Hepatocyte (in vitro differentiated cells): ENCODE data around the gene STMN3.

Experiments used
- EZH2 ChIP-seq: fragments of 200-600 bp; sonication (generic); IDR thresholded peaks from 2 replicates; pipeline ENCODE4 v1.6.1; 2016; ENCODE audit warnings: antibody characterized with exemption, mild to moderate bottlenecking, borderline replicate concordance
- EZH2phosphoT487 ChIP-seq: fragments of 200-600 bp; sonication (generic); IDR thresholded peaks from one replicate; pipeline ENCODE4 v1.6.1; 2018; ENCODE audit warnings: antibody characterized with exemption, mild to moderate bottlenecking, low read depth, moderate library complexity; ENCODE audit not compliant: unreplicated experiment, severe bottlenecking
- TF ChIP-seq, protein P1 (sequence below): fragments of 200-600 bp; sonication (generic); IDR thresholded peaks from 2 replicates; pipeline ENCODE4 v1.5.1; 2016; ENCODE audit warnings: antibody characterized with exemption, mild to moderate bottlenecking; ENCODE audit not compliant: poor library complexity

DNA sequence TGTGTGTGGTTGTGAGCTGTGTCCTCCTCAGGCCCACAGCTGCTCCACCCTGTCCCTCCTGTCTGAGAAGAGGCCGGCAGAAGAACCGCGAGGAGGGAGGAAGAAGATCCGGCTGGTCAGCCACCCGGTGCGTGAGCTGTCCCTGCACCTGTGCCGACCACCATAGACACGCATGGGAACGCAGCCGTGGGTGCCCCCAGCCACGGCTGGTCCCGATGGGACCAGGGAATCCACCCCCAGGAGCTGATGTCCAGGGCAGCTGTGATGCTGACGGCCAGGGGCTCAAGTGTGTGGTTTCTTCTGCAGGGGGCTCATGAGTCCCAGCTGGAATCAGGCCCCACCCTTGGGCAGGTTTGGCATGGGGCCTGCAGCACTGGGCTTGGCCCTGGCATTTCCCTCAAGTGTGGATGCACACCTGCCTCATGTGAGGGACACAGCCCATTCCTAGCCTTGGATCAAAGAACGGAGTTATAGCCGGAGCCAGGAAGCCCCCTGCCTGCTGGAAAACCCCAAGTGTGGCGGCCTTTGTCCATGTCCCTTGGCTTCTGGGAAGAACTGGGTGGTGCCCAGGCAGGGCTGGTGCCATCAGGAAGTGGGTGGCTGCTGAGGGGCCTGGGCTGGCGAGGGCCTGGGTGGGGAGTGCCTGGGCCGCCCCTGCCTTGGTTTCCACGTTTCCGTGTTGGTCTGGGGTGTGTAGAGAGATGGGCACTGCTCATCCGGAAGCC lies 38.6 kb upstream of the STMN3 start:
- TF ChIP-seq, protein P1, sequence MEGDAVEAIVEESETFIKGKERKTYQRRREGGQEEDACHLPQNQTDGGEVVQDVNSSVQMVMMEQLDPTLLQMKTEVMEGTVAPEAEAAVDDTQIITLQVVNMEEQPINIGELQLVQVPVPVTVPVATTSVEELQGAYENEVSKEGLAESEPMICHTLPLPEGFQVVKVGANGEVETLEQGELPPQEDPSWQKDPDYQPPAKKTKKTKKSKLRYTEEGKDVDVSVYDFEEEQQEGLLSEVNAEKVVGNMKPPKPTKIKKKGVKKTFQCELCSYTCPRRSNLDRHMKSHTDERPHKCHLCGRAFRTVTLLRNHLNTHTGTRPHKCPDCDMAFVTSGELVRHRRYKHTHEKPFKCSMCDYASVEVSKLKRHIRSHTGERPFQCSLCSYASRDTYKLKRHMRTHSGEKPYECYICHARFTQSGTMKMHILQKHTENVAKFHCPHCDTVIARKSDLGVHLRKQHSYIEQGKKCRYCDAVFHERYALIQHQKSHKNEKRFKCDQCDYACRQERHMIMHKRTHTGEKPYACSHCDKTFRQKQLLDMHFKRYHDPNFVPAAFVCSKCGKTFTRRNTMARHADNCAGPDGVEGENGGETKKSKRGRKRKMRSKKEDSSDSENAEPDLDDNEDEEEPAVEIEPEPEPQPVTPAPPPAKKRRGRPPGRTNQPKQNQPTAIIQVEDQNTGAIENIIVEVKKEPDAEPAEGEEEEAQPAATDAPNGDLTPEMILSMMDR = no peak
- TF ChIP-seq EZH2 (no peak), EZH2phosphoT487 (no peak)
